Smooth muscle cell of the brain vasculature (primary cell): ENCODE results near the gene PCDH8.
"Not testable (repeated sequence)": the region's sequence is repeated elsewhere in the genome, so short reads cannot be mapped to it uniquely, and the experiment has no call there.

Source experiments
- DNase-seq: peaks from one replicate; pipeline ENCODE4 v3.0.0-alpha.2; 2012; ENCODE audit warnings: low read depth, low spot score

Gene PCDH8

DNA sequence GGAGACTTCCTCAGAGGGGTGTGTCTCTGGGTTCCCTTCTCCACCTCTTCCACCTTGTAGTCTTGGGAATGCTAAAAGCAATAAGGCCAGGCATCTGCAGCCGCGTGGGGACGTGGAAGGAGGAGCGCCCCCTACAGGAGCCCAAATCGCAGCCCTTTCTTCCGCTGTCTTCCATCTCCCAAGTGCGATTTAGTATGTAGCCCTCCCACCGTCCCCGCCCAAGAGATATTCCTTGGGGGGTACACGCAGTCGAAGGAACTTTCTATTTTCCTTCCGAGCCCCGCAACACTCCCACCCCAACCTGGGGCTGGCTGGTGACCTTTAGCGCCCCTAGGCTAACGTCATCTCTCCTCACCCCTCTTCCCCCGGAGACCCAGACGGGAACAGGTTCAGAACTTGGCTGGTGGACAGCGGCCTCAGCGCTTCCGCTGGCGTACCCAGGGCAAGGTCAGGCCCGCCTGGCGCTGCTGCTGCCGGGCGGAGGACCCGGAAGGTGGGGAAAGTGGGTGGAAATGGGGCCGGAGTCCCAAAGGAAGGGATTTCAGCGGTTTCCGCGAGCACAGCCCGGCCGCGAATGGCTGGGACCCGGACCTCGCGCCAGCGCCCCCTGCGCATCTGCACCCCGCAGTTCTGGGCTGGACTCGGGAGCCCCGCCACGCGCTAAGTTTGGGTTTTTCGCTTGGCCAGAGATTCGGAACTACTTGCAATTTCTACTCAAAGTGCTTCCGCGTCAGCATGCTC lies 2.1 kb upstream of the PCDH8 start:
- no peak for DNase-seq

- no peak for DNase-seq
Measured at GRCh38 chr13:52850072-52850395, 1.6 kb upstream of the PCDH8 start.

DNA sequence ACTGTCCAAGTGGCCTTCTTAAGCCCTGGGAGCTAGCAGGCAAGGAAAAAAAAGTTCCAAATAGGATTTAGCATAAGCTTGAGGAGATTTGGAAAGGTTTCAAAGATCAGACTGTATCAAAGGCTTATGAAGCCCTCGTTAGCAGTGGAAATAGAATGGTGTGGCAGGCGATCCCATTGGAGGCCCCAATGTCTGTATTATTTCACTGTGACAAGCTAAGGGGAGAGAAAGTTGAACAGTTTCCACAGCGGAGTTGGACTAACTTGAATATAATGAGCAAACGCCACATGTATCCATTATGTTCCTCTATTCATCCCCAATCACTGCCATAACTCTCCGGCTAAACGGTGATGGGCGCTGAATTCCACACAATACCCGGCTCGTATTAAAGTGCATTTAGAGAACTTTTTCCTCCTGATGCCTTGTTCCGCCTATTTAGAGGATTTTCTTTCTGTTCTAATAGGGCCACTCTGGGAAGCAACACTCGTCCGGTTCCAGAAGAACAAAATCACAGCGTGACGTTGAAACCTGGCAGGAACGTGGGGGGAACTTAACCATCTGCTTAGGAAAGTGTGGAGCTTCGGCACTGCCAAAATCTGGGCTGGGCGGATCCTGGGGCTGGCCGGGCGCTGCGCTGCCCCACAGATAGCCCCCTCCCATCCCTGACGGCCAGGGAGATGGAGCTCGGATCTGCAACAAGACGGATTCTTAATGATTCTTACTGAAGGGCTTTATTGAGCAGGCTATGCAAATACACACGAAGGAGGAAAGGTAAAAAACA lies 1.0 kb upstream of the PCDH8 start:
- DNase-seq: no peak

- DNase-seq: no peak
Measured at GRCh38 chr13:52847682-52848432, 583 bp downstream of the PCDH8 start.

DNA sequence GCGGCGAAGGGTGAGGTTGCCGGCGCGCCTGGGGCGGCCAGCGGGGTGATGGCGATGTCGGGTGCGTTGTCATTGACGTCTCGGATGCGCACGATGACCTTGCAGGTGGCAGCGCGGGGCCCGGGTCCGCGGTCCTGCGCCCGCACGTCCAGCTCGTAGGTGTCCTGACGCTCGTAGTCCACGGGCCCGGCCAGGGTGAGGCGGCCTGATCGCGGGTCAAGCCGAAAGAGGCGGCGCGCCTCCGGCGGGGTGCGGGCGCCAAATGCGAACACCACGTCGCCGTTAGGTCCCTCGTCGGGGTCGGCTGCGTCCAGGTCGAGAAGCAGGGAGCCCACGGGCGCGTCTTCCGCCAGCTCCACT lies 1.1 kb downstream of the PCDH8 start:
- no peak for DNase-seq

DNA sequence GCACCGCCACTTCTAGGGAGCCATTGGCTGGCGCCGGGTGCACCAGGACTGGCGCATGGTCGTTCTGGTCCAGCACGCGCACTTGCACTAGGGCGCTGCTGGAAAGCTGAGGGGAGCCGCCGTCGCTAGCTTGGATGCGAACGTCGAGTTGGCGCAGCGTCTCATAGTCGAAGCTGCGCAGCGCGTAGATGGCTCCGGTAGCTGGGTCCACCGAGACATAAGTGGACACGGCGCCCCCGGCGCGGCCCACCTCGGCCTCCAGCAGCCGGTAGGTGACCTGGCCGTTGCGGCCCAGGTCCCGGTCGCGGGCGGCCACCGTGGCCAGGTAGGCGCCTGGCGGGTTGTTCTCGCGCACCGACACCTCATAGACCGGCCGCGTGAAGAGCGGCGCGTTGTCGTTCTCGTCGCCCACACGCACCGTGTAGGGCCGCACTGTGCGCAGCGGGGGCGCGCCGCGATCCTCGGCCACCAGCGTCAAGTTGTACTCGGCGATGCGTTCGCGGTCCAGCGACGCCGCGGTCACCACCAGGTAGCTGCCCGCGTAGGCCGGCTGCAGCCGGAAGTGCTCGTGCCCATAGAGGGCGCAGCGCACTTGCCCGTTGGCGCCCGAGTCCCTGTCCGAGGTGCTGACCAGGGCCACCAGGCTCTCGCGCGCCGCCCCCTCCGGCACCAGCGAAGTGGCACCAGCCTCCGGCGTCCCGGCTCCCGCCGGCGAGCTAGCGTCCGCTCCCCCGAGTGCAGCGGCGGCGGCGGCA lies 1.7 kb downstream of the PCDH8 start:
- DNase-seq: no peak

GRCh38 chr13:52845766-52846566 lies 2.5 kb downstream of the PCDH8 start:
- DNase-seq: no peak

DNA sequence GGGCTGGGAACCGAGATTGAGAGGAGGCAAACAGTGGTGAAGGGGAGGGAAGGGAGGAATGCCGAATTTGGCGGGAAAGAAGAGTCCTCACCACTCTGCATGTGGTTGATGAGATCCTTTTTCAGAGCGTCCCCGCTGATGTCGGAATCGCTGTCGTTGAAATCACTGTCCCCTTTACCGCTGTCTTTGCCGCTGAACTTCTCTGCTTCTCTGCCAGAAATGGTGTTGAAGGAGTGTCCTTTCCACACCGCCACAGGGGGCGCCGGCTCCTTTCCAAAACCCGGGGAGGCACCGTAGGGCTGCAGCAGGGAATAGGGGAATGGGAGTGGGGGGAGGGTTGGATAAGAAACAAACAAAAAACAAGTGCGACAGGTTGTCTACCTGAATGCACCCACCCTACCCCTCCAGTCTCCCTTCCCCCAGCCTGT lies 3.1 kb downstream of the PCDH8 start:
- DNase-seq: no peak

DNA sequence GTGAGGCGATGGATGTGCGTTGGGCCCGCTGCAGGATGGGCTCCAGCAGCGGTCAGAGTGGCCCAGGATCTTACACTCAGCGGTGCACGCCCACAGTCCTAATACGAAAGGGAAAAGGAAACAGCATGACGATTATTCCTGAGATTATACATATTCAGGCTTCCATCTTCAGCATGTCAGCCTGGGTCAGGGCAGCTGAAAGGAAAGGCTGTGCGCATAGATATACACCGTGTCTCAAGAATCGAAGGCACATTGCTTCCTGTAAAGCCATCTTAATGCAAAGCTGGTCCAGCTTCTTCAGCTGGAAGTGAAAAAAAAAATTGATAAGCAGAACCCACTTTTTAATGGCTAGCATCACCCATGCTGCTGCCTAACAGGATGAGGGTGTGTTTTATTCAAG lies 3.6 kb downstream of the PCDH8 start:
- DNase-seq: no peak

GRCh38 chr13:52842441-52842840 lies 6.0 kb downstream of the PCDH8 start:
- no peak for DNase-seq

- no peak for DNase-seq
Measured at GRCh38 chr13:52840066-52840465, 8.4 kb downstream of the PCDH8 start.

- no peak for DNase-seq
Measured at GRCh38 chr13:52838433-52839107, 9.9 kb downstream of the PCDH8 start.

DNA sequence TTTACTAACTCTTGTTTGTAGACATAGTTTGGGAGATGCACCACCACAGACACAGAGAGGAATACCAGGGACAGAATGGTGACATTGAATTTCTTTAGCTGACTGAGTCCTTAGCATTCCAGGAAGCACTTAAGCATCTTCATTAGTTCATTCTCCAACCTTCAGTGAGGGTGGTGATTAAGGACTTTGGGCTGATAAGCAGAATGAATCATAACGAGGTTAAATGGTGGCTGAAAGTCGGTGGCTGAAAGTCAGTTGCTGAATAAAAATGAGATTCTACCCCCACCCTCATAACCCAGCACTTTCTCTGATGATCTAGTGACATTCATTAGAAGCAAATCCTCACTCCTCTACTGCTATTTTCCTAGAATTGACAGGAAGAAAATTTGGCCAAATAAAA lies 10.6 kb downstream of the PCDH8 start:
- no peak for DNase-seq

- DNase-seq: no peak
Measured at GRCh38 chr13:52835071-52835839, 13.2 kb downstream of the PCDH8 start.

- no peak for DNase-seq
Measured at GRCh38 chr13:52833296-52833875, 15.1 kb downstream of the PCDH8 start.

- no peak for DNase-seq
Measured at GRCh38 chr13:52832313-52832712, 16.1 kb downstream of the PCDH8 start.

GRCh38 chr13:52830946-52831345 lies 17.5 kb downstream of the PCDH8 start:
- no peak for DNase-seq

GRCh38 chr13:52827839-52828238 lies 20.6 kb downstream of the PCDH8 start:
- no peak for DNase-seq

DNA sequence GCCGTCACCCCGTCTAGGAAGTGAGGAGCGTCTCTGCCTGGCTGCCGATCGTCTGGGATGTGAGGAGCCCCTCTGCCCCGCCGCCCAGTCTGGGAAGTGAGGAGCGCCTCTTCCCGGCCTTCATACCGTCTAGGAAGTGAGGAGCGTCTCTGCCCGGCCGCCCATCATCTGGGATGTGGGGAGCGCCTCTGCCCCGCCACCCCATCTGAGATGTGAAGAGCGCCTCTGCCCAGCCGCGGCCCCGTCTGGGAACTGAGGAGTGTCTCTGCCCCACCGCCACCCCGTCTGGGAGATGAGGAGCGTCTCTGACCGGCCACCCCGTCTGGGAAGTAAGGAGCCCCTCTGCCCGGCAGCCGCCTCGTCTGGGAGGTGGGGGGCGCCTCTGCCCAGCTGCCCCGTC lies 30.6 kb downstream of the PCDH8 start:
- DNase-seq: not testable (repeated sequence)
